ENCODE data around the gene CDC25B.
A peak's percentile ranks its signal among the peaks of the same experiment; 100 is the strongest.

Gene CDC25B

GRCh38 chr20:3777716-3778629, 18.1 kb upstream of the CDC25B start:
- DNase-seq (ENCODE audit: low read depth), result no peak

GRCh38 chr20:3778976-3779375, 17.1 kb upstream of the CDC25B start:
- DNase-seq (ENCODE audit: low read depth), result no peak
- no peak overlapping the region for H3K4me3 ChIP-seq (ENCODE audit: low read depth, low read length)
- TF ChIP-seq CTCF (IDR thresholded peaks at IDR 0.05; ENCODE audit: low read depth, low read length, missing control alignments), result no peak
- in situ Hi-C loops (cut with HindIII; ENCODE audit: low sequenced_read_pairs), result no loop called here

More at GRCh38 chr20:3777716-3778629, 18.1 kb upstream of the CDC25B start:
- in situ Hi-C loops (cut with HindIII; ENCODE audit: low sequenced_read_pairs), result no loop called here
- H3K4me3 ChIP-seq (ENCODE audit: low read depth, low read length), result peak overlapping the region; percentile 14
- no peak for TF ChIP-seq CTCF (IDR thresholded peaks at IDR 0.05; ENCODE audit: low read depth, low read length, missing control alignments)

DNA sequence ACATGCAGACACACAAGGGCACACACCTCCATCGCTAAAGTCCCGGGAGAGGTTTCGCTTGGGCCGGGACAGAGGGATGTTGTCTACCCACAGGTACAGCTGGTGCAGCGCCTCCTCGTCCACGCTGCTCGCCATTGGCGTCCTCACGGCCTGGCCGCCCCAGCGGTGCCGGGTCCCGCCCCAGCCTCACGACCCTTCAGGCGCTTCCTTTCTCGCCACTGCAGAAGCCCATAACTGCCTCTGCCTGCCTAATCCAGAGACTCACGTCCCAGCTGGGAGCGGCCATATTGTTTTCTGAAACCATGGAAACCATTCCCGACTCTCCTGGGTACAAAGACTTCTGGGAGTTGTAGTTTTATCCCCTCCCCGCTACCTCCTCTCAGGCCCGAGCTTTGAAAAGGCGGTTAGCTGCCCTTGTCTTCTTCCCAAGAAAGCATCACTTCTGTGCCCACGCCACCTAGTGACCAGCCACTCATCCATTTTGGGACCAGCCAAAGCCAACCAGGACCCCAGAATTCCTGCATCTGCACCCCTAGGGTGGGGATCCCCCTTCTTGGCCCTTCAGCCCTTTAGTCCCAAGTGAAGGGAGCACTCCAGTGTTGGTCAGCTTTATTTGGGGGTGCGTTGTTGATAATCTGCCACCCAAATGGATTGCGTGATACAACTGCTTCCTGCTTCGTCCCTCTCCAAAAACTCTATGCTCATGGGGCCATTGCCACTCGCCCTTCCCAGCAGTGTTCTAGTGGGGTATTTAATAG, 14.8 kb upstream of the CDC25B start, which contains the start of gene SPEF1:
Gene SPEF1, minus strand, starts transcription at position 296 of the 758 bp plus-strand sequence. Its CDS starts 161 bp downstream, at position 135.
- in situ Hi-C loops (cut with HindIII; ENCODE audit: low sequenced_read_pairs), result no loop called here
- peak within 1 kb of the TSS; percentile 42 for H3K4me3 ChIP-seq (ENCODE audit: low read depth, low read length)
- DNase-seq (ENCODE audit: low read depth), result peak; percentile 80
- TF ChIP-seq CTCF (IDR thresholded peaks at IDR 0.05; ENCODE audit: low read depth, low read length, missing control alignments), result peak; percentile 46

GRCh38 chr20:3782597-3782996, 13.5 kb upstream of the CDC25B start:
- no peak for DNase-seq (ENCODE audit: low read depth)

GRCh38 chr20:3783068-3783489, 13.0 kb upstream of the CDC25B start:
- no peak for DNase-seq (ENCODE audit: low read depth)
- no peak overlapping the region for H3K4me3 ChIP-seq (ENCODE audit: low read depth, low read length)
- no peak for TF ChIP-seq CTCF (IDR thresholded peaks at IDR 0.05; ENCODE audit: low read depth, low read length, missing control alignments)
- in situ Hi-C loops (cut with HindIII; ENCODE audit: low sequenced_read_pairs), result no loop called here

More at GRCh38 chr20:3782597-3782996, 13.5 kb upstream of the CDC25B start:
- no peak overlapping the region for H3K4me3 ChIP-seq (ENCODE audit: low read depth, low read length)
- in situ Hi-C loops (cut with HindIII; ENCODE audit: low sequenced_read_pairs), result no loop called here
- TF ChIP-seq CTCF (IDR thresholded peaks at IDR 0.05; ENCODE audit: low read depth, low read length, missing control alignments), result no peak

GRCh38 chr20:3783511-3784195, 12.5 kb upstream of the CDC25B start:
- DNase-seq (ENCODE audit: low read depth), result no peak
- in situ Hi-C loops (cut with HindIII; ENCODE audit: low sequenced_read_pairs), result no loop called here
- peak overlapping the region; percentile 17 for H3K4me3 ChIP-seq (ENCODE audit: low read depth, low read length)
- TF ChIP-seq CTCF (IDR thresholded peaks at IDR 0.05; ENCODE audit: low read depth, low read length, missing control alignments), result no peak
